ENCODE results near the gene CACNA1C.

Gene CACNA1C

DNA sequence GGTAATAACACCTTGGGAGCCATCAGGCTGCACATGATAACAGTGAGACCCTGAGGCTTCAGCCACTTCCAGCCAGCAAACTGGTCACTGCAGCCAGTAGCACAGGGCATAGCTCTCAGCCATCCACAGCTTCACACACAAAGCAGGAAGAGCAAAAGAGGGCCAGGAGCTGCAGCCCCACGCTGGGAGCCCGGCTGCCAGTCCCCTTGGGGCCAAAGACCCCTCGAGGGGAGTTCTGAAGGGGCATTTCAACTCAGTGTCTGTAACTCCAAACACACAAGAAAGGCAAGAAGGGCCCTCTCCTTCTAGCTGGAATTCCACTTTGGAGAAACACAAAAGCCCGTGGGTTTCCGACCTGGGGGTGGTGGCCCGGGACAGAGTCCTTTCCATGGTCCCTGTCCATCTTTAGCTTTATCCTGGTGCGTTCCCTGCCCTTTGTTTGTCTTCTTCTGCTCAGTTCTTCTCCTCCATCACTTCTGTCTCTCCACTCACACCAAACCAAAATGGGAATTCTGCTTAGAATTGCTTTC, 590.2 kb downstream of the CACNA1C start:
- in situ Hi-C loops (cut with HindIII; ENCODE audit: low sequenced_read_pairs) = no loop called here

- in situ Hi-C loops (cut with HindIII; ENCODE audit: low sequenced_read_pairs) = no loop called here
Measured at GRCh38 chr12:2643576-2644135, 590.9 kb downstream of the CACNA1C start.

GRCh38 chr12:2644683-2645405, 592.1 kb downstream of the CACNA1C start:
- in situ Hi-C loops (cut with HindIII; ENCODE audit: low sequenced_read_pairs) = no loop called here

- in situ Hi-C loops (cut with HindIII; ENCODE audit: low sequenced_read_pairs) = no loop called here
Measured at GRCh38 chr12:2645460-2645859, 592.7 kb downstream of the CACNA1C start.

DNA sequence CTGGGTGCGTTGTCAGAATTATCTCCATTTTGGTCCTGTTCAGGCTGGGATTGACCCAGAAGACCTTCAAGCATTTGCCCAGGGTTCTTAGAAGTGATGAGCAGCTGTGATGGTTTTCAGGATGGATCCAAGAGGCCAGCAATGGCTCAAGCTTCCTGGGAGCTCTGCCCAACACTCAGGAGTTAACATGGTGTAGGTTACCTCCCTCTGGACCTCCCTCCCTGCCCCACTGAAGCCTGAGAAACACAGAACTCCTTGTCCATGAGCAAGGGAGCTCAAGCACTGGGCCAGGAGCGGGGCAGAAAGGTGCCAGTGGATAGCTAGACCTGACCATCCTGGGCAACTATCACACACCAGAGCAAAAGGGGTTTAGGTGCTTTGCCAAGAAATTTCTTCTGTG, 593.6 kb downstream of the CACNA1C start:
- in situ Hi-C loops (cut with HindIII; ENCODE audit: low sequenced_read_pairs) = no loop called here

- in situ Hi-C loops (cut with HindIII; ENCODE audit: low sequenced_read_pairs) = no loop called here
Measured at GRCh38 chr12:2647186-2647585, 594.4 kb downstream of the CACNA1C start.

DNA sequence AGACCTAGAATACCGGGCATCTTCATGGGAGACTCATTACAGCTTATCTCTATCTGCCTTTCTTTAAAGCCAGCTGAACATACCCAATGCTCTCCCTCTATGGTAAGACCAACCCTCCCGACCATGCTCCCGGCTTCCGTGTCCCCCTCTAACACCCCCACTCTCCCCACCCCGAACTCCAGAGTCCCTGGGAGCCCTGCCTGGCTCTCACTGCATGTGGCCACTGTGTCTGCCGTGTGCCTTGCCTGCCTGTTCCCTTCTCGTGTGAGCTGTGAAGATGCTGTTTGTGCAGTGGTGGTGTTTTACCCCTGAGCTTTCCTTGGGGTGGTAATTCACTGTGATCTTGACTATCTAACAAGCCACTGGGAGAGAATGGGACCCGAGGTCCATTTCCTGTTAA, 595.6 kb downstream of the CACNA1C start:
- in situ Hi-C loops (cut with HindIII; ENCODE audit: low sequenced_read_pairs) = no loop called here

DNA sequence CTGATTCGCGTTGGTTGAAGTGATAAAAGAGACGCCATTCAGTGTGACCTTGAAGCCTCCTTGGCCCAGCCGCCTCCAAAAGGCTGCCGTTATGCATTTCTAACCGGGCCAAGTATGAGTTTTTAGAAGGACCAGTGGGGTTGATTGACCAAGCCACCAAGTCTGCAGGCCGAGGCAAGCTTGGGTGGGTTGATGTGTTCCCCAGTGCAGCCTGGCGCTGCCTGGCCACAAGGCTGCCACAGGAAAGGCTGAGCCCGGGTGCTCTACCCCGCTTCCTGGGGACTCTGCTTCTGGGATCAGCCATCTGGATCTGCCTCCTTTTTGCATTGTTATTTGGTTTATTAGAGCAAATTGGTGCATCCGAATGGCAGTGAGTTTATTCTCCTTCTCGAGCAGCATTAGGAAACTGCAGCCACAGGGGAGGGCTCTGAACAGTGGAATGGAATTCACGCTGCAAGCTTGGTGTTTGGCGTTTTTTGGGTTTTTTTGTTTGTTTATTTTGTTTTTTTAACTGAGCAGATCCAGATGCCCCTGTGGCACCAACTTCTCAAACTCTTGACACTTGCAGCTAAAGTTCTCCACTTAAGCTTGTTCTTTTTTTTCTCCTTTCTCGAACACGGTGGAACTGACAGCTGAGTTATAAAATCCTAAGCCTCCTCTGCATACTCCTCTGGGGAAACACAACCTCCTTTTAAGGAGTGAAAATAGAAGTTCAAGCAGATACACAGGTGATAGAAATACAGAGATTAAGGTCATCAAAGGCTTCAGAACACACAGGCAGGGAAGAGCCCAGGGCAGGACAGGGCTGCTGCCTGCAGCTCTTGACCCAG, 596.6 kb downstream of the CACNA1C start:
- in situ Hi-C loops (cut with HindIII; ENCODE audit: low sequenced_read_pairs) = no loop called here

DNA sequence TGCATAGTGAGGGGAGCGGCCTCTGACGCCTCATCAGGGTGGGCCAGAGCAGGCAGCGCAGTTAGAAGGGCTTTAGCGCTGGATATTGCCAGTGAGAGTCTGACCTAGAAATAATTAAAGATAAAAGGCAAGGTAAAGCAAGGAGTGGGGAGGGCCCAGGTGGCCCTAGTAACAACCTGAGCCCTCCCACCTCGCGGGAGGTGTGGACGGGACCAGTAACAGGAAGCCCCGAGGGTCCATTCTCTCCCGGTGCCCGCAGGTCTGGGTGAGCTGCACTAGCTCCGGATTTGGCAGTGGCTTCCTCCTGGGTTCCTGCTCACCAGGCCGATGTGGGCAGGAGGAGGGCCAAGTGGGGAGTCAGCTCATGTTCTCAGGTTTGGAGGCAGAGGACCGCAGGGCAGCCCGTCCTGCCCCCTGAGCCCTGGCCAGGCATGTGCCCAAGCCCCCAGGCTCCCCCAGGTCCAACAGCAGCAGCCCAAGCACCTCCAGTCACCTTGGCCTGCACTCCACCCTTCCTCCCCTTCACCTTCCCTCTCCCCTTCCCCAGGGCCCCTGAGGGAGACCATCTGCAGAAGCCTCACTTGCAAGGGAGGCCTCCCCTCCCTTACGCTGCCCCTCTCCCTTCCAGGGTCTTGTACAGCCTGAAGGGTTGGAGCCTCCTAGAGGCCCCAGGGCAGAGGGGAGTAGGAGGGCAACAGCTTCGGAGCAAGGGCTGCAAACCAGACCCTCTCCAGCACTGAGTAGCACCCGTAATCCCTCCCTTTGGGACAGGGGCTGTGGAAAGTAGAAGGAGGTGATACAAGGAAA, 597.7 kb downstream of the CACNA1C start:
- in situ Hi-C loops (cut with HindIII; ENCODE audit: low sequenced_read_pairs) = no loop called here

DNA sequence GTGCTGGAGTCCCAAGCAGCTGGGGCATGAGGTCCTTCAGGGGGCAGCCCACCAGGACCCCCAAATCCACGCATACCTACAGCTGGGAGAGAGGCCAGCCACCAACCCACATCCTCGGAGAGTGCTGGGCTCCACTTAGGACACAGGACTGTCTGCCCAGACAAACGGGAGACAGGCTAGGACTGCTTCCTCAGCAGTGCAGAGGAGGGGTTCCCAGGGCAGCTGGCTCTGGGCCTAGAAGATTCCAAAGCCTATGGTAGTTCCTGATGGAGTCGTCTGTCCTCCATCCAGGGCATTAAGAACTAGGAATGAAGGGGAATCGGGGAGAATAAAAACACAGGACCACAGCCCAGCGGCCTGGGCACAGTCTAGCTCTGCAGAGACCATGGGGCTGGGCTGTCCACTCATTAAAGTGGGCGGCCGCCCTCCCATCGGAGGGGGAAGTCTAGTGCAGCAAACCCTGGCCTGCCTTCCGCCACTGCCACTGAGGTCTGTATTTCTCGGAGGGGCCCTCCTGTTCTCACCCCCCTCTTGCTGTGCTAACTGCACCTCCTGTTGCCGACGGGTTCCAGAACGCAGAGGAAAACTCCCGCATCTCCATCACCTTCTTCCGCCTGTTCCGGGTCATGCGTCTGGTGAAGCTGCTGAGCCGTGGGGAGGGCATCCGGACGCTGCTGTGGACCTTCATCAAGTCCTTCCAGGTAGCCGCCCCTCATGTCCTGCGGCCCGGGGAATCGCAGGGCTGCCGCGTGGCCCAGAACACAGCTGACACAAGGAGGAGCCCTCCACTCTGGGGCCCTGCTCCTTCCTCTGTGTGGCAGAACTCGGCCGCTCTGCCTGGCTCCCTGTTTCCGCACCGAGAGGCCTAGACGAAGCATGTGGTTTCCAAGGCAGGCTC, 598.5 kb downstream of the CACNA1C start:
- in situ Hi-C loops (cut with HindIII; ENCODE audit: low sequenced_read_pairs) = no loop called here

DNA sequence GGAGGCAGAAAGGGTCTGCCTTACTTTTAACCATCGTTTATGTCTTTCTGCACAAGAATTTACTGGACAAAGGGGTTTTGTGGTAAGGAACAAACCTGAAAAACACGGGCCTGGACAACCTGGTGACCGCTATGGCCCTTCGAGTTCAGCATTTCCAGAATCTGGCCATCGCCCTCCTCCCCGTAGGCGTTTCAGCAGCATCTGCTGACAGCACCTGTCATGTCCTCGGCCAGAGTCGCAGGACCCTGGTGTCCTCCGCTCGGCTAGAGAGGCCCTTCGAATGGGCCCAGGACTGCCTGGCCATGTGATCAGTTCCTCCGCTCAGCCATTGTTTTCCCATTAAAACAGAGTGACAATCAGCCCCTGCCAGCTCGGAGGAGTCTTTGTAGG, 599.2 kb downstream of the CACNA1C start:
- in situ Hi-C loops (cut with HindIII; ENCODE audit: low sequenced_read_pairs) = no loop called here

- in situ Hi-C loops (cut with HindIII; ENCODE audit: low sequenced_read_pairs) = no loop called here
Measured at GRCh38 chr12:2652401-2653081, 599.8 kb downstream of the CACNA1C start.

DNA sequence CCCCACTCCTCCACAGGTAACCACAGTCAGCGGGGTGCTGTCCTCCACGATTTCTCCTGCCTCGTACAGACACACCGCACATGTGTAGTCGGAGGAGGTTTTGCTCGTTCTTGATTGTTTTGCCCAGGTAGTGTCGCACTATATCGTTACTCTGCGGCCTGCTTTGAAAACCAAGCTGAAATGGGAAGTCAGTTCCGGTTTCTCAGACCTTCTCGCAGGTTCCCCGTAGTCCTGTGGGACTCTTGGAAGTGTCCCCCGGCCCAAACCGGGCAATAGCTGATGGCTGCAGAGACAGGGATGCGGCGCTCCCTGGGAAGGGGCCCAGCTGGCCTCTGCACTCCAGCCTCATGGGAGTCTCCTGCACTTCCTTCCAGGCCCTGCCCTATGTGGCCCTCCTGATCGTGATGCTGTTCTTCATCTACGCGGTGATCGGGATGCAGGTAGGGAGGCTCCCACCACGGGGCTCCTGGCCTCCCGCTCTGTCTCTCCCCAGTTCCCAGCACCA, 600.7 kb downstream of the CACNA1C start:
- in situ Hi-C loops (cut with HindIII; ENCODE audit: low sequenced_read_pairs) = no loop called here

DNA sequence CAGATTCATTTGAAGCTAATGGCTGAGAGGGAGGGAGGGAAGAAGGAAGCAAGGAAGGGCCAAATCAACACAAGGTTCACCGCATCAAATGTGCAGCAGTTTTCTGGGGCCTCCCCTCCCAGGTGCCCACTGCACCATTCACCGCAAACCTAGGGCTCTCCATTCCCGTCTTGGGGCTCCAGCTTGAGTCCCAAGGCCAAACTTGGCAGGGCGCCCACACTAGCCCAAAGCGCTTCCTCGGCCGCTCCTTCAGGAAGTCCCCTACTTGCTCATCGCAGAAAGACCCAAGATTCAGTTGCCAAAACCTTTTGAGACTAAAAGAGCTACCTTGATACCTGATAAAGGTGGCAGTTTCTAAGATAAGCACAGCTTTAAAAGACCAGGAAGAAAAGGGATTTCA, 601.5 kb downstream of the CACNA1C start:
- in situ Hi-C loops (cut with HindIII; ENCODE audit: low sequenced_read_pairs) = no loop called here

- in situ Hi-C loops (cut with HindIII; ENCODE audit: low sequenced_read_pairs) = no loop called here
Measured at GRCh38 chr12:2654741-2655140, 602.0 kb downstream of the CACNA1C start.

GRCh38 chr12:2662524-2662923, 609.7 kb downstream of the CACNA1C start:
- in situ Hi-C loops (cut with HindIII; ENCODE audit: low sequenced_read_pairs) = no loop called here

DNA sequence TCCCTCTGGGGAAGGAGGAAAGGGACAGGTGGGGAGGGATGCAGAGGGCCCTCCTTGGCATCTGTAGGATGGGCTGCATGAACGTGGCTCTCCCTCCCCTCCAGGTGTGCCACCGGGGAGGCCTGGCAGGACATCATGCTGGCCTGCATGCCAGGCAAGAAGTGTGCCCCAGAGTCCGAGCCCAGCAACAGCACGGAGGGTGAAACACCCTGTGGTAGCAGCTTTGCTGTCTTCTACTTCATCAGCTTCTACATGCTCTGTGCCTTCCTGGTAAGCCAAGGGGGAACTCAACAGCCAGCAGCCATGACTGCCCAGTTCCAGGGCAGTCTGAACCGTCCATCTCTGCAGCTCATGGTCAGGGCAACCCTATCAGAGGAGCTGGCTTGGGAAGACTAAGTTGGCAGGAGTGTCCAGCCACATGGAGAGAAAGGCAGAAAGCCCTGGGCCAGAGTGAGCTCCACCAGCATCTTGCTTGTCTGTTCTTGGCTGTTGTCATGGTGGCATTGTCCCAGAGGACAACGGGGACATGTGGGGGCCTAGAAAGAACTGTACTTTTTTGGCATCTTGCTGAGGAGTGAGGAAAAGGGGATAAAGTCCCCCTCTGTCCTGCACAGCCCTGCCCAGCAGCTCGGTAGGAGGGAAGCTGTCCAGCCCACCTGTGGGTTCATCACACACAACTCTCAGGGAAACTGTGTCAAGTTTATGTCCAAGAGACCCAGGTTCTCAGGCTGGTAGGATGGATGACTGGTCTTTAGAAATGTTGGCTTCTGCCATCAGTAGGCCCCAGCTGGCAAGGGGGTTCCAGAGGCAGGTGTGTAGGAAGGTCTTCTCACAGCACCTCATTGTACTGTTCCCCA, 612.2 kb downstream of the CACNA1C start:
- in situ Hi-C loops (cut with HindIII; ENCODE audit: low sequenced_read_pairs) = no loop called here

DNA sequence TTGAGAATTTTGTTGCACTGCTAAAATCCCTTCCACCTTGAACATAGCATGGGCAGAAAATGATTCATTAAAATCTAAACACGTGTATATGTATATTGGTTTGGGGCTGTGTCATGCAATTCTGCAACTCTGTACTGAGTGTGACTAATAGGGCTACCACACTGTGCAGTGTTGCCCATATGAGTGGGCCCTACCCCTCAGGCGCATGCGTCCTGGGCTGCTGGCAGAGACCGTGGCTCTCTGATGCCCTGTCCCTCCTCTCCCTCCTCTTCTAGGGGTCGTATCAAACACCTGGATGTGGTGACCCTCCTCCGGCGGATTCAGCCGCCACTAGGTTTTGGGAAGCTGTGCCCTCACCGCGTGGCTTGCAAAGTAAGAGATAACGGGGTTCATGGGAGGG, 613.6 kb downstream of the CACNA1C start:
- in situ Hi-C loops (cut with HindIII; ENCODE audit: low sequenced_read_pairs) = no loop called here
